Measurements from ENCODE around the gene CLBA1.
"Not testable (repeated sequence)": the region's sequence is repeated elsewhere in the genome, so short reads cannot be mapped to it uniquely, and the experiment has no call there.

The CLBA1 gene

GRCh38 chr14:104948736-104949031 lies 36.9 kb upstream of the CLBA1 start:
- DNase-seq = no peak

GRCh38 chr14:104949406-104949955 lies 36.1 kb upstream of the CLBA1 start:
- not testable (repeated sequence) for DNase-seq

GRCh38 chr14:104950021-104950420 lies 35.6 kb upstream of the CLBA1 start:
- no peak for DNase-seq

- DNase-seq = not testable (repeated sequence)
Measured at GRCh38 chr14:104950701-104951100, 34.9 kb upstream of the CLBA1 start.

- not testable (repeated sequence) for DNase-seq
Measured at GRCh38 chr14:104951863-104952657, 33.5 kb upstream of the CLBA1 start.

- no peak for DNase-seq
Measured at GRCh38 chr14:104953097-104953496, 32.5 kb upstream of the CLBA1 start.

GRCh38 chr14:104953896-104954656 lies 31.5 kb upstream of the CLBA1 start:
- no peak for DNase-seq

- no peak for DNase-seq
Measured at GRCh38 chr14:104954746-104955395, 30.7 kb upstream of the CLBA1 start.

- no peak for DNase-seq
Measured at GRCh38 chr14:104955396-104955770, 30.2 kb upstream of the CLBA1 start.

- no peak for DNase-seq
Measured at GRCh38 chr14:104956290-104956890, 29.2 kb upstream of the CLBA1 start.

- DNase-seq = no peak
Measured at GRCh38 chr14:104957146-104958113, 28.2 kb upstream of the CLBA1 start.

GRCh38 chr14:104964546-104964945 lies 21.0 kb upstream of the CLBA1 start:
- DNase-seq = no peak

- DNase-seq = no peak
Measured at GRCh38 chr14:104965561-104966231, 19.9 kb upstream of the CLBA1 start.

GRCh38 chr14:104966261-104966865 lies 19.2 kb upstream of the CLBA1 start:
- DNase-seq = no peak

GRCh38 chr14:104966981-104967385 lies 18.6 kb upstream of the CLBA1 start:
- no peak for DNase-seq

GRCh38 chr14:104967386-104968152 lies 18.0 kb upstream of the CLBA1 start:
- no peak for DNase-seq

GRCh38 chr14:104968153-104968527 lies 17.4 kb upstream of the CLBA1 start:
- DNase-seq = no peak

GRCh38 chr14:104968541-104969401 lies 16.8 kb upstream of the CLBA1 start:
- DNase-seq = peak; percentile 24

- DNase-seq = peak; percentile 21
Measured at GRCh38 chr14:104969741-104970230, 15.8 kb upstream of the CLBA1 start.

Data from activated CD4-positive, CD25-positive, alpha-beta regulatory T cell treated with anti-CD3 and anti-CD28 coated beads, Interleukin-2, amount 50 U/mL, for 72 hours (primary cell).